Activated T-cell treated with anti-CD3 and anti-CD28 coated beads for 24 hours (primary cell): ENCODE measurements around the gene CADM2.

Experiments
- DNase-seq: peaks from one replicate; pipeline ENCODE4 v3.0.0-alpha.2; 2020; ENCODE audit warnings: low read depth

The CADM2 gene

GRCh38 chr3:85571835-85572234, 613.0 kb downstream of the CADM2 start:
- DNase-seq = no peak

GRCh38 chr3:85572426-85572825, 613.6 kb downstream of the CADM2 start:
- no peak for DNase-seq

DNA sequence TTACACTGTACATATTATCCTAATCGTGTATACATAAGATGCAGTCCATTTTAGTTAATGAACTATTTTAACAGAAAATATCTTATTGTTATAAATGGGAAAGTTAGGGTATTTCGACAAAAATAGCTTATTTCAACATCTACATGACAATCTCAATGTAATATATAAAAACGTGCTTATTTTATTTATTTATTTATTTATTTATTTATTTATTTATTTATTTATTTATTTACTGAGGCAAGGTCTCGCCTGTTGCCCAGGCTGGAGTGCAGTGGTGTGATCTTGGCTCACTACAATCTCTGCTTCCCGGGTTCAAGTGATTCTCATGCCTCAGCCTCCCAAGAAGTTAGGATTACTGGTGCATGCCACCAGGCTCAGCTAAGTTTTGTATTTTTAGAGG, 614.2 kb downstream of the CADM2 start:
- no peak for DNase-seq

DNA sequence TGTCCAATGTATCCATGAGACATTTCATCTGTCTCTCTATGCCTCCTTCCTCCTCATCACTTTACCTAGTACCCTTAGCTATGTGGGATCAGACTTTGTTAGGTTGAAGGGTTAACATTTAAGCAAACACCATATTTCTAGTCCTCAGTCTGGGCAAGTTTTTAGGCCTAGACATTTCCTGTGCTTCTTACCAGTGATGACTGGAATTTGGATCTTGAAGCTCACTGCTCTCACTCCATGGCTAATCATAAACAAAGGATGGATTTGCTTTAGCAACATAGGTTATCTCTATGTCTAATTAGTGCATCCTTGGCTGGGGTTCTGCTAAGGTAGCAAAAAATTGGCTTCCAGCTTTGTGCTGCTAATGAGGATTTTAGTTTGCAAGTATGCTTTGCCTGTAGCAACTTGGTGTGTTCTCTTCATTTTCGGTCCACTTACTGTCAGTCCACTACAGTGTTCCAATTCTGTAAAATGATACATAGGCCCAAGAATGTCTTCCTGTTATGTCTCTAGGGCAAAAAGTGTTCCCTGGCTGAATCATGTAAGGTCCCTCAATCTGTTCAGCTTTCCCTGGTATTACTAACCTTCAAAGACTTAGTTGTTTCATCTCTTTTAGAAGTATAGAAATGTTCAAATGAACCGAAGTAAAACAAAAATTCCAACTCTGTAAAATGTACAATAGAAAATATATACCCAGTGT, 615.4 kb downstream of the CADM2 start:
- DNase-seq = no peak

DNA sequence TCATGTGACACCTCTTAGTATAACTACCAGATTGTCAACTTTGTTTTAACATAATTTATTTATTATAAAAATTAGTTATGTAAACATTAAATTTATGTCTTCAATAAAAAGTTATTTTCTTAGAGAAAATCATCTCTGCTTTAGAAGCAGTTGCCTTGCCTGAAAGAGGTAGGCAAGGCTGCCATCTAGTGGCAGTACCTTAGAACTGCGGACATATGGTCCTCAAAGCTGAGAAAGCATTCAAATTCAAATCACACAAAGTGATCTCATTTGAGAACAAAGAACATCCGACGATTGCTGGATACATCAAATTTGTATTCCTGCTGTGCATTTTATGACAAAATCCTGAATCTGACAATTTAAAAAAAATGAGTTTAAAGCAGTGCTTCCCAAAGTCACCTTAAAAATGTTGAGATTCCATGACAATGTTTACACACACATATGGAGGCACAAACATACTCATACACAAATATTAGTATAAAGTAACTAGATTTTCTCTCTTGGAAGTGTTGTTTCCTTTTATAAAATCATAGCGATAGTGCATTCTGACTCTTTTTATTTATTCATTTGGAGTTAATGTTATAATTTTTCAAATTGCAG, 617.4 kb downstream of the CADM2 start:
- DNase-seq = peak; percentile 20

GRCh38 chr3:85576697-85577200, 618.0 kb downstream of the CADM2 start:
- no peak for DNase-seq

DNA sequence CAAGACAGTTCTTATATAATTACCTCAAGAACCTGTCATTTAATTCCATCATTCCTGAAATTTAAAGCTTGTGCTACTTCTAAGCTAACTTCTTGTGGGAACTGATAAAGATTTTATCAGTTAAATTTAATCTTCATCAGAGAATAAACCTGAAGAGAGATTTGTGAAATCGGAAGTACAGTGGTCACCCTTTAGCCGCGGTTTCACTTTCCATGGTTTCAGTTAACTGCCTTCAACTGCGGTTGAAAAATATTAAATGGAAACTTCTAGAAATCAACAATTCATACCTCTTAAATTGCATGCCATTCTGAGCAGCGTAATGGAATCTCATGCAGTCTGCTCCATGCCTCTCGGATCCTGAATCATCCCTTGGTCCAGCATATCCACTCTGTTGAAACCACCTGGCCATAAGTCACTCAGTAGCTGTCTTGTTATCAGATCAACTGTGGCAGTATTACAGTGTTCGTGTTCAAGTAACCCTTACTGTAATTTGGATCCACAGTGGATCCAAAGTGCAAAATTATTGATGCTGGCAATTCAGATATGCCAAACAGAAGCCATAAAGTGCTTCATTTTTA, 626.1 kb downstream of the CADM2 start:
- DNase-seq = no peak

- no peak for DNase-seq
These were observed 627.2 kb downstream of the CADM2 start for GRCh38 chr3:85586018-85586417.

GRCh38 chr3:85589145-85589544, 630.4 kb downstream of the CADM2 start:
- DNase-seq = no peak

DNA sequence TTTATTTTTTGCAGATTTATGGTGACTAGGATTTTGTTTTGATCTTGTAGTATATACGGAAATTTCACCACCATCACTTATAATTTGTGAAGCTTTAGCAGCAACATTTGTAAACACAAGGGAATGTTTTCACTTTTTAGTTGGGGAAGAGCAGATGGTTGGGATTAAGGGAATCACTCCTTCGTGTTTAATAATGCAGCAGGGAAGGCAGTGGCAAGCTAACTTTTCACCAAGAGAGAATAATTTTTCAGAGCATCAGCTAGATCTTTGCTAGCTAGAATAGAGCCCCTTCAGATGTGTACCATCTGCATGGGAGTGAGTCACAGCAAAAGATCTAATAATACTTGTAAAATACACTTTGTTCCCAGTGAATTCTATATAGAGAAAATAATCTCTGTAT, 632.7 kb downstream of the CADM2 start:
- DNase-seq = no peak

GRCh38 chr3:85592256-85592655, 633.5 kb downstream of the CADM2 start:
- no peak for DNase-seq

DNA sequence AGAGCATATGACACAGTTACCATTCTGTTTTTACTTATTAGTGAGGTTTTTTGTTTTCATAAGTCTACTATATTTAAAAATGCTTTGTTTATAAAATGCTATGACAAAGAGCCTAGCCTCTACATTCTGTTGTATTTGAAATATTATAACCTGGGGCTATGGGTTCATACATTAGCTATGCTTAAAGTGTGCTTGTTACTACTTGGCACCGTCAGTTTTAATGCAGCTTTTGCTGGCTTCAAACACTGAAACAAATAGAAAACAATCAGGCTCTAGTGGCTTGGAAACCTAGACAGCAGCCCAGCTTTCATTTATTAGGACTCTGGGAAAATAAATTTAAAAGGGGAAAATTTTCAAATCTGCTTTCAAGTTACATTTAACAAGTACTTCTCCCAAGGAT, 635.9 kb downstream of the CADM2 start:
- DNase-seq = no peak

DNA sequence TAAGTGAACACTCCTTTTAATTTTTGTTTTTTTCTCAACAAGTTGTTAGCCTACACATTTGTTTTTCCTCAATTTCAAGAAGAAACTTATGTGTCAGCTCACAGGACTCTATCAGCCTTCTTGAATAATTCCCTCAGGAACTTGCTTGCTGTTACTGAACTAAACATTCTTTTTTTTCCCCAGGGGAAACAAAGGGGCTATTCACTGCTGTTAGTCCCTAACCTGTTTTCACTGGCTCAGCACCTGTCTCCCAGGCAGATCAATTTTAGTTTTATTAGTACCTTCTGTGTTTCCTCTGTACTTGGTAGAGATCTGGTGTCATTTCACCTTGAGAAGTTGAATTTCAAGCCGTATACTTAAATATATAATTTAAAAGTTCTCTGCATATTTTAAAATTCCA, 644.6 kb downstream of the CADM2 start:
- DNase-seq = no peak

GRCh38 chr3:85604641-85605040, 645.9 kb downstream of the CADM2 start:
- no peak for DNase-seq

GRCh38 chr3:85605066-85605465, 646.3 kb downstream of the CADM2 start:
- no peak for DNase-seq

DNA sequence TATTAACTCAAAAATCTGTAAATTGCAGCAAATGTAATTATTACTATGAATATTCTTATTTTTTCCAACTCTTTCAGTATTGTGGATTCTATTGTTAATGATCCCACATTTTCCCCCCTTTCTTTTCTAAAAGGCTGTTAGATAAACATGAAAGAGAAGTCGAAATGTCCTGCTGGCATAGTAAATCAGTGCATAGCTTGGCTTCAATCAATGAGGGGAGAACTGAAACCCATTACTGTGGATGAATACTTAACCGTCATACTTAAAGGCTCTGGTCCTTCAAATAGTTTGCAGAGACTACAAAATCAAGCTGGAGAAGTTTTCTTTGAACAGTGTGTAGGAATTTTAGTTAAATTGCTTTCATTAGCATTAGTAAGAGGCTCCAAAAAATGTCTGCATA, 667.9 kb downstream of the CADM2 start:
- DNase-seq = no peak

- DNase-seq = no peak
These were observed 669.1 kb downstream of the CADM2 start for GRCh38 chr3:85627932-85628331.

DNA sequence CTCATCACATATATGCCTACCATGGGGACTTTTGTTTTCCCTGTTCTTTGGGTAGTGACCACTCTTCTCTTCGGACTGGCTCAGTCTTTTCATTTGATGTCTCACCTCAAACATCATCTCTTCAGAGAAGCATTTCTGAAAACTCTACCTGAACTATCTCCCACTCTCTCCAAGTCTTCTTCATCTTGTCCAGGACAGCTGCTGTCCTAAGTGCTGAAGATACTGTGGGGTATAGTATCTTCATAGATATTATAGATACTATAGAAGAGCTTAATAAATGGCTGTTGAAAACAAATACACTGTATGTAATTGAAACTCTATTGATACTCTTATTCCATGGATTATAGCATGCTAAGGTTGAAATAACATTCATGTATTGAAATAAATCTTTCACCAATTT, 672.3 kb downstream of the CADM2 start:
- no peak for DNase-seq

- no peak for DNase-seq
These were observed 674.1 kb downstream of the CADM2 start for GRCh38 chr3:85632921-85633320.

DNA sequence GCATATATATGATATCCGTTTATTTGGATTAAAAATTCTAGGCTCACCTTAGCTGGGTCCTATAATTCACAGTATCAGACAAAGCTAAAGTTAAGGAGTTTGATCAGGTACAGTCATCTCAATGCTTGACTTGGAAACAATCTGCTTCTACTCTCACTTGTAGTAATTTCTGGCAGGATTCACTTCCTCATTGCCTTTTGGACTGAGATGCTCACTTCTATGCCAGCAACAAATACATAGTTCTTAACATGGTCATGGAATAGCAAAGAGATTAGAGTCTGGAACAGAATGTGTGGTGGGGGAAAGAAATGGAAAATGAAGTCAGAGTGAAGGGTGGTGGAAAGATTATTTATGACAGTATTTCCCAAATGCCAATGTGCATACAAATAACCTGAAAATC, 693.6 kb downstream of the CADM2 start:
- DNase-seq = no peak

DNA sequence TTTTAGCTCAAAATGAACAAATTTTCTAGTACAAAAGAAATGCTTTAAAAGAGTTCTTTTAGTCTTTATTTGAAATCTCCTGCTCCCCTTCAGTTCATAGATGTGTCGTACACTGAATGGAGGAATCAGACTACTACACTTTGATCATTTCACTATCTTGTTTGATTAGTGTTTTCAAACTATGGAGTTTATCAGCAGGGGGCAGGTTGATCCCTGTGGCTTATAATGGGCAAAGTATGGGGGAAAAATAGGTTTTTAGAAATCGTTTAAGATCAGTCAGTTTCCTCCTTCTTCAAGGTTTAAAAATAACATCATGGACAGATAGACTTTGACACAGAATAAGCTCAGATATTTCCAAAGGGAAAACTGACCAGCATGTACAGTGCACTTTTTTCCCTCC, 701.7 kb downstream of the CADM2 start:
- DNase-seq = no peak

GRCh38 chr3:85662462-85662861, 703.7 kb downstream of the CADM2 start:
- no peak for DNase-seq

DNA sequence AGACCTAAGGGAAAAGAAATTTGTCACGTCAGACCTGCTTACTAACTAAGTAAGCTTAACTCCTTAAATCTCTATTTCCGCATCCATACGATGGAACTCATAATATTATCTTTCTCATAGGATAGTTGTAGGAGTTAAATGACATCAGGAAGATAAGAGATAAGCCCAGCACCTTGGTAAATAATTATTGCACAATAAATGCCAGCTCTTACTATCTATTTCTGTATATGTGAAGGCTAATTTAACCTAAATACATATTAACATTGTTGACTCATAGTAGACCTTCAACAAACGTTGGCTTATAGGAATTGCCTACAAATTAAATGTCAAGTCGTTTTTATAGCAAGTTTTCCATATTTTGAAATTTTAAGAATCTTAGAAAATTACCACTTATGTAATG, 709.0 kb downstream of the CADM2 start:
- DNase-seq = no peak
